Tongue (tissue), 2 donors: ENCODE data around the gene ANKRD35. TPM values are rescaled to one million over a fixed set of nuclear protein-coding genes. Genes with fewer than 3 reads are reported as not detected.

Source experiments
- DNase-seq: peaks from one replicate; pipeline ENCODE4 v3.0.0-alpha.2; 2015
- total RNA-seq: library from RNA; depleted of rRNA; stranded (reverse); fragments of >200 nt; gene quantifications from one replicate; pipeline ENCODE4 v1.2.3, GENCODE V29; 2014

Gene ANKRD35
- total RNA-seq, 1 donor from 2014 or later, result 13.1 TPM

GRCh38 chr1:145893306-145894055 is 7.8 kb upstream of the ANKRD35 start:
- DNase-seq, result no peak

GRCh38 chr1:145892486-145893087 is 6.9 kb upstream of the ANKRD35 start:
- peak; percentile 56 for DNase-seq

GRCh38 chr1:145891587-145892485 is 6.2 kb upstream of the ANKRD35 start:
- peak; percentile 98 for DNase-seq

GRCh38 chr1:145891143-145891542 is 5.5 kb upstream of the ANKRD35 start:
- DNase-seq, result peak; percentile 12

GRCh38 chr1:145889722-145890121 is 4.1 kb upstream of the ANKRD35 start:
- DNase-seq, result no peak

- DNase-seq, result no peak
Observed at GRCh38 chr1:145887631-145888030, 2.0 kb upstream of the ANKRD35 start.

- no peak for DNase-seq
Observed at GRCh38 chr1:145886816-145887215, 1.1 kb upstream of the ANKRD35 start.

GRCh38 chr1:145886390-145886789 is 724 bp upstream of the ANKRD35 start:
- no peak for DNase-seq

GRCh38 chr1:145884675-145885074 is 991 bp downstream of the ANKRD35 start:
- DNase-seq, result no peak

GRCh38 chr1:145879775-145880174 is 5.9 kb downstream of the ANKRD35 start:
- DNase-seq, result no peak

- DNase-seq, result no peak
Observed at GRCh38 chr1:145878724-145879123, 6.9 kb downstream of the ANKRD35 start.

- DNase-seq, result no peak
Observed at GRCh38 chr1:145877923-145878486, 7.7 kb downstream of the ANKRD35 start.

GRCh38 chr1:145874646-145875045 is 11.0 kb downstream of the ANKRD35 start:
- no peak for DNase-seq

- DNase-seq, result peak; percentile 64
Observed at GRCh38 chr1:145871994-145872924, 13.4 kb downstream of the ANKRD35 start.

- no peak for DNase-seq
Observed at GRCh38 chr1:145868232-145868631, 17.4 kb downstream of the ANKRD35 start.

- DNase-seq, result peak; percentile 83
Observed at GRCh38 chr1:145863282-145864018, 22.2 kb downstream of the ANKRD35 start.

- DNase-seq, result peak; percentile 97
Observed at GRCh38 chr1:145859491-145860023, 26.1 kb downstream of the ANKRD35 start.

GRCh38 chr1:145858901-145859490 is 26.7 kb downstream of the ANKRD35 start, which contains the start of gene PIAS3:
Gene PIAS3, minus strand, starts transcription at chr1:145859081. Its CDS starts 91 bp downstream, at chr1:145858990.
- DNase-seq, result peak; percentile 98

GRCh38 chr1:145858238-145858900 is 27.3 kb downstream of the ANKRD35 start:
- peak; percentile 84 for DNase-seq
